ENCODE data around the gene LRGUK.
"Not testable (repeated sequence)": the region's sequence is repeated elsewhere in the genome, so short reads cannot be mapped to it uniquely, and the experiment has no call there.

Gene LRGUK

GRCh38 chr7:134126966-134127848, at the start of gene LRGUK:
Gene LRGUK (plus strand): TSS chr7:134127340. CDS start chr7:134127368, 28 bp downstream.
- H3K36me3 ChIP-seq (ENCODE audit: control insufficient read depth, insufficient read depth, low read length): no peaks in the 10 kb centered on the region
- TF ChIP-seq CTCF (IDR thresholded peaks at IDR 0.05): no peak

GRCh38 chr7:134077560-134077959, 49.6 kb upstream of the LRGUK start:
- H3K9ac ChIP-seq; H3K79me2 ChIP-seq; H3K36me3 ChIP-seq (ENCODE audit: control insufficient read depth, insufficient read depth, low read length); H3K4me2 ChIP-seq (ENCODE audit: low read length); H3K4me1 ChIP-seq; H3K9me3 ChIP-seq (ENCODE audit: control insufficient read depth, low read length); H2AFZ ChIP-seq; H3K27me3 ChIP-seq (ENCODE audit: control insufficient read depth, insufficient read depth, low read length); H3K4me3 ChIP-seq (ENCODE audit: low read depth, low read length); H3K27ac ChIP-seq: not testable (repeated sequence)

More at GRCh38 chr7:134126966-134127848, at the start of gene LRGUK:
- Histone ChIP-seq H3K4me1 (peaks cover 9% of the 10 kb centered on the region), H2AFZ (peak within 1 kb of the TSS; percentile 90), H3K4me2 (ENCODE audit: low read length) (peak within 1 kb of the TSS; percentile 86), H3K27ac (no peak within 1 kb of the TSS), H3K4me3 (ENCODE audit: low read depth, low read length) (peak within 1 kb of the TSS; percentile 65), H3K79me2 (no peaks in the 10 kb centered on the region), H3K27me3 (ENCODE audit: control insufficient read depth, insufficient read depth, low read length) (no peaks in the 10 kb centered on the region), H3K9me3 (ENCODE audit: control insufficient read depth, low read length) (no peaks in the 10 kb centered on the region), H3K9ac (no peak within 1 kb of the TSS)

GRCh38 chr7:134078991-134079390, 48.1 kb upstream of the LRGUK start:
- no peaks in the 10 kb centered on the region for H3K4me1 ChIP-seq
- no peaks in the 10 kb centered on the region for H3K36me3 ChIP-seq (ENCODE audit: control insufficient read depth, insufficient read depth, low read length)
- no peak overlapping the region for H3K27ac ChIP-seq
- H3K79me2 ChIP-seq: no peaks in the 10 kb centered on the region
- H3K4me3 ChIP-seq (ENCODE audit: low read depth, low read length): no peak overlapping the region
- no peak overlapping the region for H3K9ac ChIP-seq
- no peak for TF ChIP-seq CTCF (IDR thresholded peaks at IDR 0.05)
- no peak overlapping the region for H3K4me2 ChIP-seq (ENCODE audit: low read length)
- H3K27me3 ChIP-seq (ENCODE audit: control insufficient read depth, insufficient read depth, low read length): no peaks in the 10 kb centered on the region
- H2AFZ ChIP-seq: no peak overlapping the region
- H3K9me3 ChIP-seq (ENCODE audit: control insufficient read depth, low read length): no peaks in the 10 kb centered on the region

- Histone ChIP-seq H3K4me2 (ENCODE audit: low read length) (no peak overlapping the region), H3K27me3 (ENCODE audit: control insufficient read depth, insufficient read depth, low read length) (no peaks in the 10 kb centered on the region)
These were observed 45.4 kb upstream of the LRGUK start for GRCh38 chr7:134081695-134082094.

More at GRCh38 chr7:134081695-134082094, 45.4 kb upstream of the LRGUK start:
- H3K9me3 ChIP-seq (ENCODE audit: control insufficient read depth, low read length): no peaks in the 10 kb centered on the region
- no peak overlapping the region for H2AFZ ChIP-seq
- H3K27ac ChIP-seq: no peak overlapping the region
- no peaks in the 10 kb centered on the region for H3K79me2 ChIP-seq
- TF ChIP-seq CTCF (IDR thresholded peaks at IDR 0.05): no peak
- H3K36me3 ChIP-seq (ENCODE audit: control insufficient read depth, insufficient read depth, low read length): no peaks in the 10 kb centered on the region
- H3K9ac ChIP-seq: no peak overlapping the region
- H3K4me1 ChIP-seq: no peaks in the 10 kb centered on the region
- no peak overlapping the region for H3K4me3 ChIP-seq (ENCODE audit: low read depth, low read length)
